Neural cell (in vitro differentiated cells): ENCODE data around the gene TRAM2. TPM values are rescaled to one million over a fixed set of nuclear protein-coding genes. Genes with fewer than 3 reads are reported as not detected.

Source experiments
- H2AFZ ChIP-seq: fragments of 200-600, 300-800 bp; sonication (generic), shearing (Covaris generic); 2 replicates; pipeline ENCODE4 v1.6.0; 2014; ENCODE audit warnings: low read depth, mild to moderate bottlenecking, antibody characterized with exemption, low read length, moderate library complexity
- H3F3A ChIP-seq: fragments of 200-600 bp; shearing (Covaris generic); 2 replicates; pipeline ENCODE4 v1.6.1; 2016; ENCODE audit warnings: mild to moderate bottlenecking, moderate library complexity, mixed read lengths, antibody characterized with exemption, low read length; ENCODE audit not compliant: insufficient read depth, poor library complexity, severe bottlenecking
- H3K27ac ChIP-seq: fragments of 200-600, 300-800 bp; sonication (generic), shearing (Covaris generic); 2 replicates; pipeline ENCODE4 v1.5.1; 2014; ENCODE audit warnings: mild to moderate bottlenecking, low read length, moderate library complexity
- H3K27me3 ChIP-seq: fragments of 300-800, 200-600 bp; sonication (generic), shearing (Covaris generic); 2 replicates; pipeline ENCODE4 v1.6.0; 2014; ENCODE audit warnings: mild to moderate bottlenecking, low read depth, low read length, moderate library complexity; ENCODE audit not compliant: insufficient read depth
- H3K36me3 ChIP-seq: fragments of 300-800, 200-600 bp; sonication (generic), shearing (Covaris generic); 2 replicates; pipeline ENCODE4 v1.5.1; 2014; ENCODE audit warnings: mild to moderate bottlenecking, antibody characterized with exemption, low read length, moderate library complexity; ENCODE audit not compliant: insufficient read depth
- H3K4me2 ChIP-seq: fragments of 300-800, 200-600 bp; sonication (generic), shearing (Covaris generic); 2 replicates; pipeline ENCODE4 v1.6.0; 2014; ENCODE audit warnings: mild to moderate bottlenecking, low read length
- H3K4me3 ChIP-seq: fragments of 300-800, 200-600 bp; sonication (generic), shearing (Covaris generic); 2 replicates; pipeline ENCODE4 v1.5.1; 2014; ENCODE audit warnings: mild to moderate bottlenecking, low read length, moderate library complexity
- H3K79me2 ChIP-seq: fragments of 200-600 bp; shearing (Covaris generic); replicated peaks from 2 replicates; pipeline ENCODE4 v1.6.0; 2014; ENCODE audit warnings: mild to moderate bottlenecking, low read length, moderate library complexity; ENCODE audit not compliant: insufficient read depth
- H3K9ac ChIP-seq: fragments of 300-800, 200-600 bp; sonication (generic), shearing (Covaris generic); 2 replicates; pipeline ENCODE4 v1.6.1; 2016; ENCODE audit warnings: mild to moderate bottlenecking, low read length, mixed read lengths
- H3K9me2 ChIP-seq: fragments of 200-600 bp; shearing (Covaris generic); 2 replicates; pipeline ENCODE4 v1.6.1; 2016; ENCODE audit warnings: mild to moderate bottlenecking, low read length, mixed read lengths; ENCODE audit not compliant: insufficient read depth
- H3K9me3 ChIP-seq: fragments of 200-600, 300-800 bp; sonication (generic), shearing (Covaris generic); 2 replicates; pipeline ENCODE4 v1.6.1; 2016; ENCODE audit warnings: mild to moderate bottlenecking, mixed run types, low read length, moderate library complexity, mixed read lengths
- H4K20me1 ChIP-seq: fragments of 200-600 bp; shearing (Covaris generic); 2 replicates; pipeline ENCODE4 v1.6.1; 2016; ENCODE audit warnings: mild to moderate bottlenecking, mixed run types; ENCODE audit not compliant: insufficient read depth
- EP300 ChIP-seq: fragments of 450-650 bp; conservative IDR thresholded peaks from 2 replicates; pipeline ENCODE4 v1.6.1; 2014; ENCODE audit warnings: antibody characterized with exemption, mild to moderate bottlenecking, moderate library complexity; ENCODE audit not compliant: poor library complexity, severe bottlenecking
- EZH2 ChIP-seq: fragments of 200-600, 300-800 bp; shearing (Covaris generic), sonication (generic); IDR thresholded peaks from 2 replicates; pipeline ENCODE4 v1.6.1; 2014; ENCODE audit warnings: antibody characterized with exemption, low read length, borderline replicate concordance, mild to moderate bottlenecking; ENCODE audit not compliant: insufficient read depth, poor library complexity, severe bottlenecking
- MXI1 ChIP-seq: fragments of 450-650 bp; conservative IDR thresholded peaks from 2 replicates; pipeline ENCODE4 v1.6.1; 2014; ENCODE audit warnings: antibody characterized with exemption, mild to moderate bottlenecking; ENCODE audit not compliant: poor library complexity, severe bottlenecking
- POLR2AphosphoS5 ChIP-seq: IDR thresholded peaks from 2 replicates; pipeline ENCODE4 v1.6.1; 2012
- RAD21 ChIP-seq: fragments of 450-650 bp; conservative IDR thresholded peaks from 2 replicates; pipeline ENCODE4 v1.6.1; 2014; ENCODE audit warnings: antibody characterized with exemption, mild to moderate bottlenecking, moderate library complexity
- REST ChIP-seq: IDR thresholded peaks from 2 replicates; pipeline ENCODE4 v1.6.1; 2012; ENCODE audit warnings: borderline replicate concordance
- SMC3 ChIP-seq: fragments of 450-650 bp; conservative IDR thresholded peaks from 2 replicates; pipeline ENCODE4 v1.6.1; 2014; ENCODE audit warnings: antibody characterized with exemption, mild to moderate bottlenecking, moderate library complexity; ENCODE audit not compliant: poor library complexity
- TAF1 ChIP-seq: IDR thresholded peaks from 2 replicates; pipeline ENCODE4 v1.6.1; 2012; ENCODE audit warnings: low read depth
- polyA plus RNA-seq: library from polyadenylated mRNA; depleted of rRNA; stranded (reverse); fragments of >200 nt; gene quantifications from 2 replicates; pipeline ENCODE4 v1.2.3, GENCODE V29; 2014
- TF ChIP-seq, protein P1 (sequence below): fragments of 450-650 bp; IDR thresholded peaks from 2 replicates; pipeline ENCODE4 v1.5.1; 2014; ENCODE audit warnings: antibody characterized with exemption, mild to moderate bottlenecking, moderate library complexity; ENCODE audit not compliant: poor library complexity, severe bottlenecking

TRAM2 gene
- polyA plus RNA-seq, 1 donor from 2014 or later, result 0.41 TPM

GRCh38 chr6:52553158-52553557, 23.7 kb downstream of the TRAM2 start:
- no peak overlapping the region for H3K9ac ChIP-seq

GRCh38 chr6:52552278-52552643, 24.6 kb downstream of the TRAM2 start:
- Histone ChIP-seq H3K27me3 (no peaks in the 10 kb centered on the region), H3K4me2 (no peak overlapping the region), H2AFZ (no peak overlapping the region), H4K20me1 (no peaks in the 10 kb centered on the region), H3K36me3 (no peaks in the 10 kb centered on the region), H3K79me2 (no peaks in the 10 kb centered on the region), H3K4me3 (no peak overlapping the region), H3F3A (no peaks in the 10 kb centered on the region), H3K27ac (no peak overlapping the region), H3K9me3 (no peaks in the 10 kb centered on the region), H3K9me2 (no peaks in the 10 kb centered on the region), H3K9ac (no peak overlapping the region)
- TF ChIP-seq TAF1 (no peak), SMC3 (no peak), RAD21 (no peak), EP300 (no peak), MXI1 (no peak), REST (no peak), EZH2 (no peak), POLR2AphosphoS5 (no peak)
- TF ChIP-seq, protein P1, sequence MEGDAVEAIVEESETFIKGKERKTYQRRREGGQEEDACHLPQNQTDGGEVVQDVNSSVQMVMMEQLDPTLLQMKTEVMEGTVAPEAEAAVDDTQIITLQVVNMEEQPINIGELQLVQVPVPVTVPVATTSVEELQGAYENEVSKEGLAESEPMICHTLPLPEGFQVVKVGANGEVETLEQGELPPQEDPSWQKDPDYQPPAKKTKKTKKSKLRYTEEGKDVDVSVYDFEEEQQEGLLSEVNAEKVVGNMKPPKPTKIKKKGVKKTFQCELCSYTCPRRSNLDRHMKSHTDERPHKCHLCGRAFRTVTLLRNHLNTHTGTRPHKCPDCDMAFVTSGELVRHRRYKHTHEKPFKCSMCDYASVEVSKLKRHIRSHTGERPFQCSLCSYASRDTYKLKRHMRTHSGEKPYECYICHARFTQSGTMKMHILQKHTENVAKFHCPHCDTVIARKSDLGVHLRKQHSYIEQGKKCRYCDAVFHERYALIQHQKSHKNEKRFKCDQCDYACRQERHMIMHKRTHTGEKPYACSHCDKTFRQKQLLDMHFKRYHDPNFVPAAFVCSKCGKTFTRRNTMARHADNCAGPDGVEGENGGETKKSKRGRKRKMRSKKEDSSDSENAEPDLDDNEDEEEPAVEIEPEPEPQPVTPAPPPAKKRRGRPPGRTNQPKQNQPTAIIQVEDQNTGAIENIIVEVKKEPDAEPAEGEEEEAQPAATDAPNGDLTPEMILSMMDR, result no peak

More at GRCh38 chr6:52553158-52553557, 23.7 kb downstream of the TRAM2 start:
- no peaks in the 10 kb centered on the region for H3K79me2 ChIP-seq
- no peaks in the 10 kb centered on the region for H3F3A ChIP-seq
- H3K9me2 ChIP-seq, result no peaks in the 10 kb centered on the region
- H3K27ac ChIP-seq, result no peak overlapping the region
- H3K9me3 ChIP-seq, result no peaks in the 10 kb centered on the region
- H4K20me1 ChIP-seq, result no peaks in the 10 kb centered on the region
- no peak overlapping the region for H2AFZ ChIP-seq
- H3K36me3 ChIP-seq, result no peaks in the 10 kb centered on the region
- H3K4me3 ChIP-seq, result no peak overlapping the region
- TF ChIP-seq EP300 (no peak), EZH2 (no peak), SMC3 (no peak), MXI1 (no peak)
- no peak overlapping the region for H3K4me2 ChIP-seq
- H3K27me3 ChIP-seq, result no peaks in the 10 kb centered on the region
